Body of pancreas (tissue), 4 donors: ENCODE measurements around the gene NKAIN4.

Experiments
- CTCF ChIP-seq, 7 experiments: fragments of 450-650 bp in 4 of 7; fragments of 200-600 bp in 3 of 7; sonication (generic) in 3 of 7; IDR thresholded peaks; one replicate each; pipeline ENCODE4 v1.5.1; 2016 to 2019; ENCODE audit warnings: antibody characterized with exemption in 7 of 7
- POLR2A ChIP-seq, 3 donors: fragments of 450-650 bp; IDR thresholded peaks; one replicate each; pipeline ENCODE4 v1.6.1; 2016; ENCODE audit warnings: antibody characterized with exemption in 3 of 3, mild to moderate bottlenecking in 2 of 3

GRCh38 chr20:63284544-63284949 is 30.3 kb upstream of the NKAIN4 start:
- TF ChIP-seq CTCF (IDR thresholded peaks at IDR 0.05) (no peak), POLR2A (IDR thresholded peaks at IDR 0.05) (no peak)
